GM19035 (cell line): Measurements from ENCODE around the gene ATP2A1.

Experiments
- ATAC-seq: cut with Tn5 transposase; IDR thresholded peaks from one replicate; pipeline ENCODE4 v1.9.1; 2021; ENCODE audit not compliant: unreplicated experiment

Gene ATP2A1

GRCh38 chr16:28878083-28878926 lies at the start of gene ATP2A1:
TSS of gene ATP2A1 (plus strand) at chr16:28878488. CDS start at chr16:28878672, 184 bp downstream.
- no peak for ATAC-seq

DNA sequence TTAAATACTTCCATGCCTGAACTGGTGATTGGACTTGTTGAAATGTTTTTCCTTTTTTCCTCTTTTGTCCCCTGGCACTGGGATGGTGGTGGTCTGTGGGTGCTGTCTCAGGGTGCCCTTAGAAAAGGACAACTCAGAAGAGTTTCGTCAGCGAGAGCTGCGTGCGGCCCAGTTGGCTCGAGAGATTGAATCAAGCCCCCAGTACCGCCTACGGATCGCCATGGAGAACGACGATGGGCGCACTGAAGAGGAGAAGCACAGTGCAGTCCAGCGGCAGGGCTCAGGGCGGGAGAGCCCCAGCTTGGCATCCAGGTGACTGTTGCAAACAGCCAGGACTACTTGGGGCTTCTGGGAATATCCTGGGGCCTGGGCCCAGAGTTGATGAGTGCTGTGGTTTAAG lies 48.5 kb upstream of the ATP2A1 start:
- ATAC-seq: no peak

DNA sequence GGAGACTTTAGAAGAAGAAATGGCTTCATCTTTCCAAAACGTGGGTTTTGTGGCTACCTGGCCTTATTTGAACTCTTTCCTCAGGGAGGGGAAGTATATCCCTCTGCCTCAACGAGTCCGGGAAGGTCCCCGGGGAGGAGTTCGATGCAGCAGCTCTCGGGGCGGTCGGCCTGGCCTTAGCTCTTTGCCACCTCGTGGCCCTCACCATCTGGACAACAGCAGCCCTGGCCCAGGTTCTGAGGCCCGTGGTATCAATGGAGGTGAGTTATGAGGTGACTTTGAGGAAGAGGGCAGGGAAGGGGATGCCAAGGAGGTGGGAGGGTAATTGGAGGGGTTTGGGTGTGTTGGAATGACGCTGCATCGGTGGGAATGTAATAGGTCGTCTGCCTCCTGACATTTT lies 47.8 kb upstream of the ATP2A1 start:
- ATAC-seq: no peak

DNA sequence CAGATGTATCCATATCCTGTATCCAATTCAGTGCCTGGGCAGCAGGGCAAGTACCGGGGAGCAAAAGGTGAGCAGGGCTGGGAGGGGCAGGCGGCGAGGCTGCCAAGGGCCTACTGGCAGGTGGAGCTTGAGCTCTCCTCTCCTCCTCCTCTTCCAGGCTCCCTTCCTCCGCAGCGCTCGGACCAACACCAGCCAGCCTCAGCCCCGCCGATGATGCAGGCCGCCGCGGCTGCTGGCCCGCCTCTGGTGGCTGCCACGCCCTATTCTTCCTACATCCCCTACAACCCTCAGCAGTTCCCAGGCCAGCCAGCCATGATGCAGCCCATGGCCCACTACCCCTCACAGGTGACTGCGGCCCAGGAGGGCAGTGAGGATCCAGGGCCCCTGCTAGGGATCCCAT lies 43.9 kb upstream of the ATP2A1 start:
- no peak for ATAC-seq

DNA sequence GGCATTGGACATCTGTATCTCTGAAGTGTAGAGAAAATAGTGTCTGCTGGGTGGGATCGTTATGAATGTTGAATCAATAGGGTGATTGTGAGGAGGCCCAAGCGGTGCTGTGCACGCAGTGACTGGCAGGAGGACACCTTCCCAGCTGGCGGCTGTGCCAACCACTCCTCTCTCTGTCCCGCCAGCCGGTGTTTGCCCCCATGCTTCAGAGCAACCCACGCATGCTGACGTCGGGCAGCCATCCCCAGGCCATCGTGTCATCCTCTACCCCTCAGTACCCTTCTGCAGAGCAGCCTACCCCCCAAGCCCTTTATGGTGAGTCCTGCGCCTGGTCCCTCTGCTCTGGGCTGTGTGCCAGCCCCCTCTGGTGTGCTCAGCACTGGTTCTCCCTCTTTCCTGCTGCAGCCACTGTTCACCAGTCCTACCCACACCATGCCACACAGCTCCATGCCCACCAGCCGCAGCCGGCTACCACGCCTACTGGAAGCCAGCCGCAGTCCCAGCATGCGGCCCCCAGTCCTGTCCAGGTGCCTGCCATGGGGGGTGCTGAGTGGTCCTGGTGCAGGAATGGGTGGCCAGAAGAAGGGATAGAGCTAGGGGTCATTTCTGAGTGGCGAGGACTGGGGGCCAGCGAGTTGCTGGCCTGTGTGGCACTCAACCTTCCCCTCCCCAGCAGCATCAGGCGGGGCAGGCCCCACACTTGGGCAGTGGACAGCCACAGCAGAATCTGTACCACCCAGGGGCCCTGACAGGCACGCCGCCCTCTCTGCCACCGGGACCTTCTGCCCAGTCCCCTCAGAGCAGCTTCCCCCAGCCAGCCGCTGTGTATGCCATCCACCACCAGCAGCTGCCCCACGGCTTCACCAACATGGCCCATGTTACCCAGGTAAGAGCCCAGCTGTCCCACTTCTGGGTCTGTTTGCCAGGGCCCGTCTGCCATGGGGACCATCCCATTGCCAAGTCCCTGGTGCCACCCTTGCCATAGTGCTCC lies 43.1 kb upstream of the ATP2A1 start:
- ATAC-seq: no peak

- ATAC-seq: no peak
These were observed 42.2 kb upstream of the ATP2A1 start for GRCh38 chr16:28835864-28836760.

GRCh38 chr16:28836761-28837064 lies 41.6 kb upstream of the ATP2A1 start:
- no peak for ATAC-seq

DNA sequence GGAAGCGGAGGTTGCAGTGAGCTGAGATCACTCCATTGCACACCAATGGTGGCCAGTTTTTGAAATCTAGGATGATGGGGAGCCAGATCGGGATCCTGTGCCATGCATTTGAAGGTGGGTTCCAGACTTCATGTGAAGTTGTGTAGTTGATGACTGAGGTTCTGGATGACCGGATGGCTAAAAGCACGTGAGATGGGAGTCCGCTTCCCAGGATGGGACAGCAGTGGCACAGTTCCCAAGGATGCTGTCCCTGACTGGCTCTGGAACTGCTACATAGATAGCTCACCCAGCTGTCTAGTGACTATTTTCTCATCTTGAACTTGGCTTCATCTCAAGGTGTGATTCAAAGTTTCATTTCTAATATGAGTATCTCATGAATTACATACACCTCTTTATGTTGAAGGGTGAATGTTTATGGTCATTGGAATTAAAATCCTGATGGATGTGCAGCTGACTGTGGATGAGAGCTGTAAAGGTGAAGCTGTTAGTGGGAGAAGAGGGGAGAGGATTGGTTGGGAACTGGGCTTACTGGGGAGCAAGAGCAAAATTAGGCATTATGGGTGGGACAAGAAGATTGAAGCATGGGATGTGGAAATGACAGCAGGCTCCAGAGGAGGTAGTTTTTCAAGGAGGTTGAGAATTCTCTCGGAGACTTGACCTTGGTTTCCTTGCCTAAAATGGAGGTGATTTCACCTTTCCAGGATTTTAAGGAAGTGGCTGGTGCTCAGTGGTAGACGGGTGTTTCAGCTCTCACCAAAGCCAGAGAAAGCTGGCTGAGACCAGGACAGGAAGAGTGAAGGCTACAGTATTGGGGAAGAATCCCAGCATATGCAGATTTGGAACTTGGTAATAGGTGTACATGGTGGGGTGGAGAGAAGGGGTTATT lies 40.4 kb upstream of the ATP2A1 start:
- ATAC-seq: no peak

GRCh38 chr16:28838558-28838918 lies 39.8 kb upstream of the ATP2A1 start:
- no peak for ATAC-seq

- ATAC-seq: no peak
These were observed 39.2 kb upstream of the ATP2A1 start for GRCh38 chr16:28839004-28839639.

DNA sequence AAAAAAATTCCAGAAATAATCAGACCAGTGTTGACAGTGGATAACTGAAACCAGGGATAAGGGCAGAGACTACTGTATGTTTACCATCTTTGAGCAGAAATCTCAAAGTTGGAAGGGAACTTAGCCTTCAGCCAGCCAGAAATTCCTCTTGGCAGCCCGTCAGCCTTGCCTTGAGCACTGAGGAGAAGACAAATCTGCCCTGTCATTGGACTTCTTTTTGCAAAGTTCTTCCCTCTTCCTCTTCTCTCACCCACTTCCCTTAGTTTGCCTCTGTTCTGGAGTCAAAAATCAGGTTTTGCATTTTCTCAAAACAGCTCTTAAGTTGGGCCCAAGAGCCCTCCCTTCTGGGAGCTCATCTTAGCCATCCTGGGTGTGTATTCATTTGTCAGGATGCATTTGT lies 38.4 kb upstream of the ATP2A1 start:
- ATAC-seq: no peak

DNA sequence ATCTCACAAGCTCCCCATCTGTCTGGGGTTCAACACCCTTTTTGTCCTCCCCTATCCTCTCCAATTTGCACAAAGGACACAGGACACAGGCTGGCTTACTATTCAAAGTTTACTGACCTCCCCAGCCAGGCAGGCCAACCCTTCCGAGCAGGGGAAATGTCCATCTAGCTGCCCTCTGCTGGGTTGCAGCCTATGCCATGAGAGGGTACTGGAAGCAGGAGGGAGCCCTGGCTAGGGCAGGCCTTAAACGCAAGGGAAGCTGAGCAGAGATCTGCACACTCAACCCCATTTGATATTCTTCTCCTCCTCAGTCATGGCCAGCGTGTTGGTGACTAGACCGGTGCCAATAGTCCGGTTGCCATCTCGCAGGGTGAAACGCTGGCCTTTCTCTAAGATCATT lies 35.6 kb upstream of the ATP2A1 start:
- no peak for ATAC-seq

GRCh38 chr16:28843766-28844165 lies 34.5 kb upstream of the ATP2A1 start:
- no peak for ATAC-seq

DNA sequence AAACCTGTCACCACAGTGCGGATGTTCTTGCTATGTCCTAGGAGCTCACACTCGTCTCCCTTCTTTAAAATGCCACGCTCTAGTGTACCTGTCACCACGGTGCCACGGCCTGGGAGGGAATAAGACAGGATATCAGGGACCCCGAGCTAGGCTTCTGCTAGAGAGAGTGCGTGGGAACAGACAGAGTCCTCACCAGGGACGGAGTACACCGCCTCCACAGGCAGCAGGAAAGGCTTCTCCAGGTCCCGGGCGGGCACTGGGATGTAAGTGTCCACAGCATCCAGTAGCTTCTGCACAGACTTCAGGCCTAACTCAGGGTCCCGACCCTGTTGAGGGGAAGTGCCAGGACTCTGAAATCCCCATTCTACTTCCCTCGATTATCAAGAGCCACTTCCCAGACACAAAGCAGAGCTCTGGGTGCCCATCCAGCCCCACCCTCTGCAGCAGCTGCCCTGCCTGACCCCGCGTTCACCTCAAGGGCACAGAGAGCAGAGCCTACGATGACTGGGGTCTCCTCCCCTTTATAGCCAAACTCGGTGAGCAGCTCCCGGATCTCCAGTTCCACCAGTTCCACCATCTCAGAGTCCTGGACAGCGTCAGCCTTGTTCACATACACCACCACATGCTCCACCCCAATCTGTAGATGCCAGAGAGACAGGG lies 33.9 kb upstream of the ATP2A1 start:
- ATAC-seq: no peak

DNA sequence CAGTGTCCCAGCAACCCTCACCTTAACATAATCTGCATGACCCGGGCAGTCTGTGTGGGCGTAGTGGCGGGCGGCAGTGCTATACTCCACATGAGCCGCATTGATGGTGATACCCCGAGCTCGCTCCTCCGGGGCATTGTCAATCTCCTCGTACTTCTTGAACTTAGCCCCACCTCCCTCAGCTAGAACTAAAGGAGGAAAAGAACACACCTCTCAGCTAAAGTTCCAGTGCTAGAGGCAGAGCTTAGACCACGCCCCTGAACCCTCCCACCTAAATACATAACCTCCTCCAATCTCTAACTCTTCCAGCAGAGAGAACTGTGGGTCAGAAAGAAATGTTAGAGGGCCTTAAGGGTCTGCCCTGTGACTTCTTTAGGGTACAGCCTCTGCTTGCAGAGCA lies 33.0 kb upstream of the ATP2A1 start:
- ATAC-seq: no peak

GRCh38 chr16:28845761-28846079 lies 32.6 kb upstream of the ATP2A1 start:
- peak; percentile 4 for ATAC-seq

DNA sequence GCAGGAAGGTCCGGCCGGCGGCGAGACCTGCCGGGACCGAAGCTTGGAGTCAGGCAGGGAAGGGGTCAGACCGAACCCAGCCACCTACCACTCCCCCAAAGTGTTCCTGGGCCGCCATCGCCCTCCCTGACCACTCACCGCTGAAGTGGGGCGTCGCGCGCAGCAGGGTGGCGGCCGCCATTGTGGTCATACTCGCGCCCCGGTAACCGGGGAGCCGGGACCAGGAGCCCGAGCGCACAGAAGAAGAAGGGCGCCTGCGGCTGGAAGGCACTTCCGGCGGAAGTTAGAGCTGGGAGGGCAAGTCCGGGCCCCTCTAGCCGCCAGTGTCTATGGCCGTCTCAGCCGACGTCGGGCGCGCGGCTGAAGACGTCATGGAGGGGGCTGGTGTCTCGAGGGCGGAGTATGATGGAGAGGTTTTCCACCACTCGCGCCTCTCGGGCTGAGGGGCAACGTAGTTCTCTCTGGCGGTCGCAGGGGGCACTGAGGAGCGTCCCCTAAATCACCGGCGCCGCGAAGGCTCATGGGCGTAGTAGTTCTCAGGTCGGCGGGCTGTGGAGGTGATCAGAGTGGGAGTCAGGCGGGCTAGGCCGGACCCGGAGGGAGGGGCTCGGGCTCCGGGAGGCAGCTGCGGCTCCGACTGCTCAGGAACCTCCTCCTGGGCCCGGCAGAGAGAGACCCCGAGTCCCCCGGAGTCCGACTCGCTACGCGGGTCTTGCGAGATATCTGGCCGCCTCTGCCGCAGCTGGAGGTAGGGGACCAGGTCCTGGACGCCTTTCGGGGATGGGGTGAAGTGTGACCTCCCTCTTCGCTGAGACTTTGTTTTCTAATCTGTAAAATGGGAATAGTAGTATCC lies 32.0 kb upstream of the ATP2A1 start, which contains the start of gene TUFM:
Gene TUFM, minus strand, starts transcription at position 269 of the 853 bp plus-strand sequence. Its CDS starts 79 bp downstream, at position 190.
- ATAC-seq: peak; percentile 87

GRCh38 chr16:28846933-28847273 lies 31.4 kb upstream of the ATP2A1 start:
- ATAC-seq: peak; percentile 7
